ENCODE data around the gene SELENOO.

The SELENOO gene

DNA sequence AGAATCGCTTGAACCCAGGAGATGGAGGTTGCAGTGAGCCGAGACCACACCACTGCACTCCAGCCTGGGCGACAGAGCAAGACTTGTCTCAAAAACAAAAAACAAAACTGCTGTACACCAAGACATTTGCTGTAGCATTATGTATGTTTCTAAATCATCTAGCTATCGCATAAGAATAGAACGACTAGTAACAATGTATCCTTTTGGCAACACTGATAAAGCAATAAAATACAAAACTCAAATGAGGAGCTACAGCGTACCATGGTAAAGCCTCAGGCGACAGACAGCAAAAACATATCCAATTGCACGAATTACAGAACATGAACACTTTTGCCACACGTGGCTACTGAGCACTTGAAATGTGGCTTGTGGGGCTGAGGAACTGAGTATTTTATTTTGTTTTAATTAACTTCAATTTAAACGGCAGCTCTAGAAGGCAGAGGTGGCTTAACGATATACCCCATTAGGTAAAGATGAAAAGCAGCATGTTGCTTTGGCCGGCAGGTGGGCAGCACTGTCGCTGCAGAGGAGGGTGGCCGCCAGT is 41.7 kb downstream of the SELENOO start:
- Histone ChIP-seq H3K4me1 (ENCODE audit: insufficient read depth, poor library complexity, severe bottlenecking) (peaks cover 8% of the 10 kb centered on the region), H3K9me3 (ENCODE audit: severe bottlenecking) (no peaks in the 10 kb centered on the region), H3K27me3 (ENCODE audit: insufficient read depth, poor library complexity, severe bottlenecking) (no peaks in the 10 kb centered on the region), H3K27ac (ENCODE audit: poor library complexity, severe bottlenecking) (no peak overlapping the region), H3K36me3 (ENCODE audit: low read depth) (peaks cover 42% of the 10 kb centered on the region), H3K4me3 (ENCODE audit: severe bottlenecking) (peak overlapping the region; percentile 74)
- TF ChIP-seq, protein P1, sequence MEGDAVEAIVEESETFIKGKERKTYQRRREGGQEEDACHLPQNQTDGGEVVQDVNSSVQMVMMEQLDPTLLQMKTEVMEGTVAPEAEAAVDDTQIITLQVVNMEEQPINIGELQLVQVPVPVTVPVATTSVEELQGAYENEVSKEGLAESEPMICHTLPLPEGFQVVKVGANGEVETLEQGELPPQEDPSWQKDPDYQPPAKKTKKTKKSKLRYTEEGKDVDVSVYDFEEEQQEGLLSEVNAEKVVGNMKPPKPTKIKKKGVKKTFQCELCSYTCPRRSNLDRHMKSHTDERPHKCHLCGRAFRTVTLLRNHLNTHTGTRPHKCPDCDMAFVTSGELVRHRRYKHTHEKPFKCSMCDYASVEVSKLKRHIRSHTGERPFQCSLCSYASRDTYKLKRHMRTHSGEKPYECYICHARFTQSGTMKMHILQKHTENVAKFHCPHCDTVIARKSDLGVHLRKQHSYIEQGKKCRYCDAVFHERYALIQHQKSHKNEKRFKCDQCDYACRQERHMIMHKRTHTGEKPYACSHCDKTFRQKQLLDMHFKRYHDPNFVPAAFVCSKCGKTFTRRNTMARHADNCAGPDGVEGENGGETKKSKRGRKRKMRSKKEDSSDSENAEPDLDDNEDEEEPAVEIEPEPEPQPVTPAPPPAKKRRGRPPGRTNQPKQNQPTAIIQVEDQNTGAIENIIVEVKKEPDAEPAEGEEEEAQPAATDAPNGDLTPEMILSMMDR (IDR thresholded peaks at IDR 0.05; ENCODE audit: poor library complexity, severe bottlenecking) = no peak
- DNase-seq (ENCODE audit: low spot score) = no peak
- ATAC-seq (ENCODE audit: low read depth) = no peak

DNA sequence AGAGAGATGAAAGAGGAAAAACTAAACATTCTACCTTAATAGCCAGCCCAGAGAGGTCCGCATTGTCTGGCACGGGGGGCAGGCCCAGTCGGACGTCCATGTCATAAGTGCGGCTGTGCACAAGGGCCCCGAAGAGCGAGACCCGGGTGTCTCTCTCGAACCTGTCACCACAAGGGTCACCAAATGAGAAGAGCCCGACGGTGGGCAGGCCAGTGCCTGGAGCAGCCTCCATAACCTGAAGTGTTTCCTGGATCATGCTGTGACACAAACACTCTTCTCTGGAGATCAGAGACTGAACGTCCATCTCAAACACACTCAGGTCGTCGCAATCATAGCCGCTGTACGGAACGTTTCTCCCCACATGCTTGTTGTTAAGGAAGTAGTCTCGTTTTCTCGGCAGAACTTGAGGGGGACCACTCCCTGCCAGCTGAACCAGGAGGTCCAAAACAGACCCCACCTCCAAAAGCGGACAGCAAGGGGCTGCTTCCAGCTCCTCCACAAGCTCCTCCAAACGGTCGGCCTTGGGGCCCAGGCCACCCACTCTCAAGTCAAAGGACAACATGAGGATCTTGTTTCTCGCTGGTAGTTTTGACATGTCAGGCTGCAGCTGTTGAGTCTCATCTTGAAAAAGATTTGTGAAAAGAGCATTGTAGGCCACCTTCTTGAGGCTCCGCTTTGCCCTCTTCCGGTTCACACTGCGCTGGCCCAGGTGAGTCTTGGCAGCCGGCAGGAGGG is 43.0 kb downstream of the SELENOO start:
- Histone ChIP-seq H3K27me3 (ENCODE audit: insufficient read depth, poor library complexity, severe bottlenecking) (no peaks in the 10 kb centered on the region), H3K9me3 (ENCODE audit: severe bottlenecking) (no peaks in the 10 kb centered on the region), H3K4me1 (ENCODE audit: insufficient read depth, poor library complexity, severe bottlenecking) (peaks cover 8% of the 10 kb centered on the region), H3K27ac (ENCODE audit: poor library complexity, severe bottlenecking) (peak overlapping the region; percentile 63), H3K4me3 (ENCODE audit: severe bottlenecking) (peak overlapping the region; percentile 74), H3K36me3 (ENCODE audit: low read depth) (peaks cover 35% of the 10 kb centered on the region)
- no peak for DNase-seq (ENCODE audit: low spot score)
- TF ChIP-seq, protein P1 (IDR thresholded peaks at IDR 0.05; ENCODE audit: poor library complexity, severe bottlenecking) = no peak
- peak; percentile 21 for ATAC-seq (ENCODE audit: low read depth)

DNA sequence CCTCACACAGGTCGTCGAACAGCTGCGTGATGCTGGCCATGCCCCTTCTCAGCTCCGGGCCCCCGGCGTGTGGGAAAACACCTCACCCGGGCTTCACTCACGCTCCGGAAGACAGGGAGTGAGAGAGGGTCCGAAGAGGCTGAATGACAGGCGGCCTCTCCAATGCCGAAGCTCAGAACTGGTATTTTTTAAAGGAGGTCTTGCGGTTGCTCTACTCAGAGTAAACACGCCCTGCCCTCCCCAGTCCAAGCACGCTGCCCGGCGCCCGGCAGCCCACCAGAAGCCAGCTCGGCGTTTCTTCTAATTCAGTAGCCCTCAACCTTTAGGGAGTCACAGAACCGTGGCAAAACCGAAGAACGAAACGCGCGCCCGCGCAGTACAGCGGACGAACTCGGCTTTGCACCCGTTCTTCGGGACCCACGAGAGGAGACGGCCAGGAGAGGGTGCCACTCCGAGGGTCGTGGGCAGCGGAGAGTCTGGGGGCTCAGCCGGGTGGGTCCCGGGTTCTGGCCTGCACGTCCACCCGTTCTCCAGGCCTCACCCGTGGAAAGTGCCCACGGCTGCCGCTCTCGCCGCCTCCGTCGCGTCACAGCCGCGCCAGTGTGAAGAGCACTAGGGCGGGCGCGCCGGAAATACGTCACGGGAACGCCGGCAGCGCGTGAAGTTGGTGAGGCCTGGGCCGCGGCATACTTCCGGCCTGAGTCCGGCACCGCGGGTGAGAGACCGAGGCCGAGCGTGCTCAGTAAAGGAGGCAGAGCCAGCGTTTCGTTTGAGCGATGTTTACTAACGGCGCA is 43.8 kb downstream of the SELENOO start, which contains the start of gene TUBGCP6:
TSS of gene TUBGCP6 (minus strand) at position 604 of the 794 bp plus-strand sequence. CDS start at position 40, 564 bp downstream.
- Histone ChIP-seq H3K4me3 (ENCODE audit: severe bottlenecking) (peak within 1 kb of the TSS; percentile 74), H3K4me1 (ENCODE audit: insufficient read depth, poor library complexity, severe bottlenecking) (peaks cover 8% of the 10 kb centered on the region), H3K27me3 (ENCODE audit: insufficient read depth, poor library complexity, severe bottlenecking) (no peaks in the 10 kb centered on the region), H3K27ac (ENCODE audit: poor library complexity, severe bottlenecking) (peak within 1 kb of the TSS; percentile 63), H3K9me3 (ENCODE audit: severe bottlenecking) (no peaks in the 10 kb centered on the region), H3K36me3 (ENCODE audit: low read depth) (peaks cover 27% of the 10 kb centered on the region)
- TF ChIP-seq, protein P1 (IDR thresholded peaks at IDR 0.05; ENCODE audit: poor library complexity, severe bottlenecking) = peak; percentile 10
- ATAC-seq (ENCODE audit: low read depth) (peak; percentile 70), DNase-seq (ENCODE audit: low spot score) (peak; percentile 91)

DNA sequence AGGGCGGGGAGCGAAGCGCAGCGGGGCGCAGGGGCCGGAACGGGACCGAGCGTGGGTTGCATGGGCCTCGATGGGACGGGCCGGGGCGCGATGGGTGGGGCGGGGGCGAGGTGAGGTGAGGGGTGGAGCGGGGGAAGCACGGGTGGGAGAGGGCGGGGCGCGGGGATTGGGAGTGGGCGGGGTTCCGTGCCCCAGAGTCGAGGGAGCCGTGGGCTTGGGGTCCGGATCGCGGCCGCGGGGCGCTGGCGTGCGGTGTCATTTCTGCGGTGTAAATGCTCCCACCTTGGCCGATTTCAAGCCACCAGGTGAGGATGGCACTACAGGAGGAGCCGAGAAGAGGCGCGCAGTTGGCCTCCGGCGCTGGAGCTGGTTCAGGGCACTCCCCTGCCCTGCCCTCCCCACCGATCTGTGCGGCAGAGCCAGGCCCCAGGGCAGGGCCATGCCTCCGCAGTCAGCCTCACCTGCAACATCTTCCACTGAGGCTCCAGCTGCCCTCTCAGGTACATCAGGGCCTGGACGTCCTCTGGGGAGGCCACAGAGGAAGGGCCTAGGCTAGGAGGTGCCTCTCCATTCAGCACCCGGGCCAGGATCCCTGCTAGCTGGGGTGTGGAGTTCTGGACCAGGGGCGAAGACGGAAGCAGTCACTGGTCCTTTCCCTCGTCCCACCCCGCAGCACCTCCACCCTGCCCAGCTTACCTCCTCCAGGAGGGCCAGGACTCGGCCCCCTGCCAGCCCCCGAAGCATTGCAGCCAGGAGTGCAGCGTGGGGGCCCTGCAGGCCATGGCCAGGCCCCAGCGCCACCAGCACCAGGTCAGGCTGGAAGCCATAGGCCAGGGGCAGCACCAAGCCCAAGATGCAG is 44.6 kb downstream of the SELENOO start:
- Histone ChIP-seq H3K9me3 (ENCODE audit: severe bottlenecking) (no peaks in the 10 kb centered on the region), H3K36me3 (ENCODE audit: low read depth) (peaks cover 19% of the 10 kb centered on the region), H3K27ac (ENCODE audit: poor library complexity, severe bottlenecking) (peak overlapping the region; percentile 63), H3K27me3 (ENCODE audit: insufficient read depth, poor library complexity, severe bottlenecking) (no peaks in the 10 kb centered on the region), H3K4me1 (ENCODE audit: insufficient read depth, poor library complexity, severe bottlenecking) (peaks cover 8% of the 10 kb centered on the region), H3K4me3 (ENCODE audit: severe bottlenecking) (peak overlapping the region; percentile 74)
- no peak for DNase-seq (ENCODE audit: low spot score)
- TF ChIP-seq, protein P1 (IDR thresholded peaks at IDR 0.05; ENCODE audit: poor library complexity, severe bottlenecking) = no peak
- peak; percentile 37; the same call in 2 of the 3 replicates for ATAC-seq (ENCODE audit: low read depth)
